Activated T-cell treated with anti-CD3 and anti-CD28 coated beads, Interleukin-2, amount 50 U/mL, for 48 hours (primary cell): ENCODE data around the gene PTPMT1.
"Not testable (repeated sequence)": the region's sequence is repeated elsewhere in the genome, so short reads cannot be mapped to it uniquely, and the experiment has no call there.

ENCODE experiments used
- DNase-seq, 2 experiments: peaks; one replicate each; pipeline ENCODE4 v3.0.0-alpha.2; 2020

Gene PTPMT1, protein sequence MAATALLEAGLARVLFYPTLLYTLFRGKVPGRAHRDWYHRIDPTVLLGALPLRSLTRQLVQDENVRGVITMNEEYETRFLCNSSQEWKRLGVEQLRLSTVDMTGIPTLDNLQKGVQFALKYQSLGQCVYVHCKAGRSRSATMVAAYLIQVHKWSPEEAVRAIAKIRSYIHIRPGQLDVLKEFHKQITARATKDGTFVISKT

DNA sequence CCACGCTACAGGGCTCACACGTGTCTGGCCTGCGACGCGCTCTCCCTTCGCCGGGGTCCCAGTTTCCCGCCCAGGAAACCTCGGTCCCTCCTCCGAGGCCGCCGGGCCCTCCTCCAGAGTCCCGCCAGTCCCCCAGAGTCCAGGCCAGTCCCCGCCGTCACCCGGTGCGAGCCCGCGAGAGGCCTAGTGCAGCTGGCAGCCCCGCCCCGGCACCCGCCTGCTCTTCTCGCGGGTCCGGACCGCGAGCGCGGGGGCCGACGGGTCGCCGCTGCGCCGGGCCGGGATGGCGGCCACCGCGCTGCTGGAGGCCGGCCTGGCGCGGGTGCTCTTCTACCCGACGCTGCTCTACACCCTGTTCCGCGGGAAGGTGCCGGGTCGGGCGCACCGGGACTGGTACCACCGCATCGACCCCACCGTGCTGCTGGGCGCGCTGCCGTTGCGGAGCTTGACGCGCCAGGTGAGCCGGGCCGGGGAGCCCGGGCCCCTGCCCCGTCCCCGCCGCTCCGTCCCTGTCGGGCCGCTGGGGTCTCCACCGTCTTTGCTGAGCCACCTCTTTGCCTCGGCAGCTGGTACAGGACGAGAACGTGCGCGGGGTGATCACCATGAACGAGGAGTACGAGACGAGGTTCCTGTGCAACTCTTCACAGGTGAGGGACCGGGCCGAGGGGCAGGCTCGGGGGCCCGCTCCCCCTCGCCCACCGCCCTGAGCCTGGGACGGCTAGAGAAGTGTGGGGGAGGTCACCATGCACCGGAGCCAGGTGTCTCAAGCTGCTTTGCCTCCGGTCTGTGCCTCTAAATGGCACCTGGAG lies at the start of gene PTPMT1:
Gene PTPMT1 (plus strand): TSS at position 260 of the 809 bp plus-strand sequence. CDS start 24 bp downstream, at position 284.
- peak; percentile 77 to 83 for DNase-seq

DNA sequence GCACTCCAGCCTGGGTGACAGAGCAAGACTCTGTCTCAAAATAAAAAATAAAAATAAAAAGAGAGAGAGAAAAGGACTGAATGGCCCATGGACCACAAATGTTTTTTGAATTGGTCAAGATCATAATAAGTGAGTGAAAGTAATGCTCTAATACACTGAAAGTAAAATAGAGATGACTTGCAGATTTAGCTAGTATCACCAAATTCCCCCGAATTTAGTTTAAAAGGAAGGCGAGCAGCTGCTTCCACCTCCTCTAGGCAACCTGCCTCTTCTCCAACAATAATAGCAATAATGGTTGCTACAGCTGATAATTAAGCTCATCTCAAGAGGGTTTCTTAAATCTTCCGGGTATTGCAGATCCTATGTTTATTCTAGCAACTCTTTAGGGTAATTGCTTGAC lies 49.2 kb upstream of the PTPMT1 start:
- no peak for DNase-seq

DNA sequence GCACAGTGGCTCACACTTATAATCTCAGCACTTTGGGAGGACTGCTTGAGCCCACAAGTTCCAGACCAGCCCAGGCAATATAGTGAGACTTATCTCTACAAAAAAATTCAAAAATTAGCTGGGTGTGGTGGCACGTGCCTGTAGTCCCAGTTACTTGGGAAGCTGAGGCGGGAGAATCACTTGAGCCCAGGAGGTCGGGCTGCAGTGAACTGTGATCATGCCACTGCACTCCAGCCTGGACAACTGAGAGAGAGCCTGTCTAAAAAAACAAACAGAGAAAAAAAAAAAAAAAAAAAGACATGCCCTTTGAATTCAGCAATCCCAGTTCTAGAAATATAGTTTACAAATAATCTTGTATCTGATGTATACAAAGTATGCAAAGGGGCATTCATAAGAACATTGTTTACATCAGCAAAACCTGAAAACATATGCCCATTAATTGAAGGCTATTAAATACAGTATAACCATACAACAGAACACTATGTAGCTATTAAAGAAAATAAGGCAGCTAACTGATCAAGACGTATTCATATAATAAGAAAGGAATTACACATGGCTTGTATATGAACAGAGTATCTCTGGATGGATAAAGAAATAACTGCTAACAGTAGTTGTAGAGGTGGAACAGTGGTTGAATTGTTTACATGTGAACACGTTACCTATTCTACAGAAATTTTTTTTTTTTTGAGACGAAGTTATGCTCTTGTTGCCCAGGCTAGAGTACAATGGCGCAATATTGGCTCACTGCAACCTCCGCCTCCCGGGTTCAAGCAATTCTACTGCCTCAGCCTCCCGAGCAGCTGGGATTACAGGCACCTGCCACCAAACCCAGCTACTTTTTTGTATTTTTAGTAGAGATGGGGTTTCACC lies 48.2 kb upstream of the PTPMT1 start:
- DNase-seq, result no peak

DNA sequence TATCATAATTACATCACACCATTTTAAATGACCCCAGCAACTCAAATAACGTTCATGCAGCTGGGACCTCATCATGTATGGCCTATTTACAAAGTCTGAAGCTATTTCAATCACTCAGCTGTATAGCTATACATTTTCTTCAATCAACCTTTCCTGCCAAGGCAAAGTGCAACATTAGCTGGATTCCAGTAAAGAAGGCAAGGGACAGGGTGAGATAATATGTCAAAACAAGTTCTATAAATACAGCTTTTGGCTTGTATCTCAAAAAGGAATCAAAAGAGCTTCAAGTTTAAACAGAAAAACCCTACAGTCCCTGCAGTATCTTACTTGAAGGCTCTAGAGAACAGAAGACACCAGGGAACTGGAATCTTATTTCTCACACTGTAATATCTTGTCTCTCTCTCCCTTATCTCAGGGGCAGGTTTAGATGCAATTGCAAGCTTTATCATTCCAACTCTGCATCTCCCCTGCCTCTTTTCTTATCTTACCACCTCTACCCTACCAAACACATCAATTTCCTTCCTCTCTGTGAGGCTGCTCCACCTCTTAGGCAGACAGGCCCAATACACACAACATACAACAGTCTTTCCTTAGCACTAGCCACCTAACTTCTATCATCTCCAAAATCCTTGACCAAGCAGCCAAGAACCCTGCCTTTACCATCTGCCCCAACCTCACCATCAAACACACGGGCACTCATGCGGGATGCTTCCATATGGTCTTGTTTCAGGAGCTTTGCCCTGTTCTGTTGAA lies 47.0 kb upstream of the PTPMT1 start:
- no peak for DNase-seq

DNA sequence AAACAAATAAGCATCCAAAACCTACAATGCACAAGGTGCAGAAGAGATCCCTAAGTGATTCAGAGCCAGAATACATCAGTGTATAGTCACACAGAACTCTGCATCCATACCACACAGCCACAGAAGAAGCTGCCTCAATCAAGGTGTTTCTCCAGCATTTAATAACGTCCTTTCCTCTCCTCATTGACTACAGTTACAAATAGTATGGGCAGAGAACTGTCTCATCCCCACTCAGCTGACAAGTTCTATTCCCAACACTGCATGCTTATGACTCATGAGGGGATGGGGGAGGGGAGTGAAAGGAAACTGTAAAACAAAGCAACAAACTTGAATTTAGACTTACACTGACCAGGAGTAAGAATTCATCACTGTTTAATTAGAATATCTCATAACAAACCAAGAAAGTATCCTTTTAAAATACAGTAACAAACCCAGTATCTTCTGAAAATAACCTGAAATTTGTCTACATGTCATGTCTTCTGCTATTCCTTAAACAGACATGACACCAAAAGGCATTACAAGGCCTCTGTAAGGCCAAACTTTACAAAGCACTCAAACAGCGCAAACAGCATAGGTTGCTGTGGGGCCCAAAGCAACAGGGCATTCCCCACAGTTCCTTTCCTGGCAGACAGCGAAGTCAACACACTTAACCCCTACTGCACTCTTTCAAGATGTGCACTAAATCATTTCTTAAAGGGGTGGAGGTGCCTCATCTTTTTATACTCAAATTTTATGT lies 41.7 kb upstream of the PTPMT1 start:
- DNase-seq, result peak in 1 of 2 experiments; percentile 21

DNA sequence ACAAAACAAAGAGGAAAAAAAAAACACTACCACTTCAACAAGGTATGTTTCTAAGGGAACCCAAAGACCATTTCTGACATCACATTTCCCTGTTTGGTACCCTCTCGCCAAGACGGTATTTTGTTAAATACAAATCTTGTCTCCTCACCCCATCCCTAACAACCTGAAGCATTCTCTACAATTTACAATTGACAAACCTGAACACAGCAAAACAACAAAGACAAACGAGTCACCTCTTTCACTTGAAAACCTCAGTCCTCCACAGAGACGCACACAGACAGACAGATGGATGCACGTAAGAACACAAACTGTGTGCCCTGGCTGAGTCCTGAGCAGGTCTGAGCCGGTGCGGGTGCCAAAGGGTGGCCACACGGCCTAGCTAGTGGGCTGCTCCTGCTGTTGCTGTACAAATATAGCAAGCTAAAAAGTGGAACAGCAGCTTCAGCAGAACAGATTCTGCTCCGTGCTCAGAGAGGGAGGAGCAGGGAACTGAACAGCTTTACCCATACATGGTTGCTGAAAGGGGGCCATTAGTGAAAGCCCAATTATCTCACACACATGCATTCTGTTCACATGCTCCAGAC lies 41.0 kb upstream of the PTPMT1 start:
- DNase-seq, result peak; percentile 37 to 42

DNA sequence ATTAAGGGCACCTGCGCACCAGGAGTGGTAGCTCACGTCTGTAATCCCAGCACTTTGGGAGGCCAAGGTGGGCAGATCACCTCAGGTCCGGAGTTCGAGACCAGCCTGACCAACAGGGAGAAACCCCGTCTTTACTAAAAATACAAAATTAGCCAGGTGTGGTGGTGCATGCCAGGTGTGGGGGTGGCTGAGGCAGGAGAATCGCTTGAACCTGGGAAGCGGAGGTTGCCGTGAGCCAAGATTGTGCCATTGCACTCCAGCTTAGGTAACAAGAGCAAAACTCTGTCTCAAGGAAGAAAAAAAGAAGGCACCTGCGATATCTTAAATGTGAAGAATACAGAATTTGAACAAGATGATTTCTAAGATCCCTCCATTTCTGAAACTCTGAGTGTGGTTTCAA lies 39.4 kb upstream of the PTPMT1 start:
- peak in 1 of 2 experiments; percentile 8 for DNase-seq

DNA sequence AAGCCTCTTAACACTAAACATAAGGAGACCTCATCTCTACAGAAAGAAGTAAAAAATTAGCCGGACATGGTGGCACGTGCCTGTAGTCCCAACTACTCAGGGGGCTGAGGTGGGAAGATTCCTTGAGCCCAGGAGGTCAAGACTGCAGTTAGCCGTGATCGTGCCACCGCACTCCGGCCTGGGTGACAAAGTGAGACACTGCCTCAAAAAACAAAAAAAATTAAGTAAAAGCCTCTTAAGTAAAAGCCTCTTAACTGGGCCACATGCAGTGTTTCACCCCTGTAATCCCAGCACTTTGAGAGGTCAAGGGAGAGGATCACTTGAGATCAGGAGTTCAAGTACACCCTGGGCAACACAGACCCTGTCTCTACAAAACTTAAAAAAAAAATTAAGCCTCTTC lies 38.2 kb upstream of the PTPMT1 start:
- peak in 1 of 2 experiments; percentile 11 for DNase-seq

DNA sequence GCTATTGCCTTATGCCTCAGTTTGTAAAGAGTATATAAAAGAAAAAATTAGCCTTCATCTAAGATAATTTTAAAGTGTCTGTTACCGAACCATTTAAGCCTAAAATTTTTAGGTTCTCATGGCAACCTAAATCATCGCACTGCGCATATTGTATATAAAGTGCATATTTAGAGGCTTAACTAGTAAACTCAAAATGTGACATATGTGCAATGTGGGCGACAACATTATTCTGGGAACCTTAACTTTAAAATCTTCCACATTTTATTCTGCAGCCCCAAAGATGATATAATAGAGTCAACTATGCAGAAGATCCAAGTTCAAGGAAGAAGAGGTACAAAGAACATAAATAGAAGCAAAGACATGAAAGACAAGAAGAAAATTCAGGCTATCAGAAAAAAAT lies 35.4 kb upstream of the PTPMT1 start:
- DNase-seq, result no peak

DNA sequence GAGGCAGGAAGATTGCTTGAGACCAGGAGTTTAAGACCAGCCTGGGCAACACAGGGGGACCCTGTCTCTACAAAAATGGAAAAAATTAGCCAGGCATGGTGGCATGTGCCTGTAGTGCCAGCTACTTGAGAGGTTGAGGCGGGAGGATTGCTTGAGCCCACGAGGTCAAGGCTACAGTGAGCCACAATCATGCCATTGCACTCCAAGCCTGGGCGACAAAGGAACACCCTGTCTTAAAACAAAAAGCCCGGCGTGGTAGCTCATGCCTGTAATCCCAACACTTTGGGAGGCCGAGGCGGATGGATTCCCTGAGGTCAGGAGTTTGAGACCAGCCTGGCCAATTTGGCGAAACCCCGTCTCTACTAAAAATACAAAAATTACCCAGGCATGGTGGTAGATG lies 34.7 kb upstream of the PTPMT1 start:
- not testable (repeated sequence) for DNase-seq

DNA sequence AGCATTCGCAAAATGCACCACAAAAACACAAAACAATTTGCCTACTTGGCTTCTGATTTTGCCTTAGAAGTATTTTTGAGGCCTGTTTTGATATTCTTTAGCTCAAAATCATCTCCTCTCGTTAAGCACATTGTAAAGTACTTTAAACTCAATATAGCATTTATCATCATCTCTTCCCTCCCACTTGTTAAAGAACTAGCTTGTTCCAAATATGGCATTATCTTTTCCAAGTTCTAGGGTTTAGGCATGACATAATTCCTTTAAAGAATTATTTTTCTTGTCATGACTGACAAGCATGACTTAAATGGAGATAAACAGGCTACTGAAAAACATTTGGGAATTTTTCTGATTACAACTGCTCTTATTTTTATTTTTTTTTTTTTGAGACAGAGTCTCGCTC lies 33.7 kb upstream of the PTPMT1 start:
- DNase-seq, result no peak

DNA sequence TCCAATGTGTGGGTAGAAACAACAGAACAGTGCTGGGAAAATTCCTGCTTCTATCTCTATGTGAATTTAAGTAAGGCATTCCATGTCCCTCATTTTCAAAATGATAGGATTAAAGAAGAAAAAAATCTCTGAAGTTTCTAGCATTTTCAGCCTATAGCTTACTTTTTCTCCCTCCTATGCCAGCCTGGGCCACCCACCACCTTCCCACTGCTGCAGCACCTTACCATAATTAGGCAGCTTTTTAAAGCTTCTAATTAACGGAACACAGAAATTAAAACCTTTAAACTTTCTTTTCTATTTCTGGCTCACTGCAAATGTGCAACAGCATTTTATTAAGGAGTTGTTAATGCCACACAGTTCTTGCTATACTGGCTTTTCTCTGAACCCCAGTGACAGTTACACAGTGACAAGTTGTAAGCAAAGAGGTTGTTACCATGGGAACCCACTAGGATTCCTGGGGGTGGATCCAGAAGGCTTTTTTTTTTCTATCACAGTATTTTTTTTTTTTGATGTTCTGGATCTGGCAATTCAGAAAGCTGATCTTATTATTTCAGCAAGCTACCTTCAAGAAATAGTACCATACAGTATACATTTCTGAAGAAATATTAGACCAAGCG lies 32.7 kb upstream of the PTPMT1 start:
- no peak for DNase-seq

DNA sequence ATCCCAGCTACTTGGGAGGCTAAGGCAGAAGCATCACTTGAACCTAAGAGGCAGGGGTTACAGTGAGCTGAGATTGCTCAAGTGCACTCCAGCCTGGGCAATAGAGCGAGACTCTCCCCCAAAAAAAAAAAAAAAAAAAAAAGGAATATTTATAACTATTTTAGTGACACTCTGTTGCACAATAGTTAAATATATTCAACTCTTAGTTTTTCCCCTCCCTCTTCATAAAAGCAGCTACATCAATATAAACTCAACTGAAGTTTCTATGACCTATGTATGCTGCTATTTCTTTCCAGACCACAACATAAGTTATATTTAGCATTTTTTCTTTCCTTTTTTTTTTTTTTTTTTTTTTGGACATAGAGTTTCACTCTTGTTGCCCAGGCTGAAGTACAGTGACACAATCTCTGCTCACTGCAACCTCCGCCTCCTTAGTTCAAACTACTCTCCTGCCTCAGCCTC lies 31.7 kb upstream of the PTPMT1 start:
- DNase-seq, result no peak

DNA sequence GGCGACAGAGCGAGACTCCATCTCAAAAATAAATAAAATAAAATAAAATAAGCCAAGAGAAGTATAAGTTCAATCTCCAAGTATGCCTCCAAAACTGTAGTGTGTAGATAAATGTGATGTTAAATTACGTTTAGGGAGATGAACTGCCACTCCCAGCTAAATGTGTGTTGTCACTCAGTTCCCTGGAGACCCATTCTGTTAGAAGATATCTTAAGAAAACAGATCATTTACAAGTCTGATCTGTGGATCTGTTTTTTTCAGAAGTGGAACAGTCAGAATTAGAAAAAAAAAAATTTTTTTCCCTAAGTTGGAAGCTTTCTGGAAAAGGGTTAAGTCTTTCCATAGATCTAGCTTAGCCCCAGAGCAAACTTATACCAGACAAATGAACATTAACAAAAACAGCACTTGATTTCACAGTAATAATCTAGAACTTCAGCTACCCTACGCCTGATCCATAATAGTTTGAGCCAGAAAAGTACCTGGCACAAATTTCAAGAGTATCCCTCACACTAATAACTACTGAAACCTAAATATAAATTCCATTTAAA lies 30.6 kb upstream of the PTPMT1 start:
- DNase-seq, result no peak

DNA sequence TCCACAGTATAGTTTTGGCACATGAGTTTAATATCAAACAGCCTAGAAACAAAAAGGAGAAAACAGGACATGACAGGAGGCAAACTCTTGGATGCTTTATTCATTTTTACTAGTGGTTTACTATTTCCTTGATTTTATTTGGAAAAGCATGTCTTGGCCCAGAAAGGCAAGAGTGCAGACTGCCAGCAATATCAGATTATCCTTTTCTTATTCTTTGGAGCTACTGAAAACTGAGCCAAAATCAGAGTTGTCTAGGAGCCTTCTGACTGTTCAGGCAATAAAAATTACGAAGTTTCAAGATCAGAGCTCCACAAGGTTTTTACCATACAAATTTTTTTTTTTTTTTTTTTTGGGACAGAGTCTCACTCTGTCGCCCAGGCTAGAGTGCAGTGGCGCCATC lies 28.5 kb upstream of the PTPMT1 start:
- DNase-seq, result no peak

DNA sequence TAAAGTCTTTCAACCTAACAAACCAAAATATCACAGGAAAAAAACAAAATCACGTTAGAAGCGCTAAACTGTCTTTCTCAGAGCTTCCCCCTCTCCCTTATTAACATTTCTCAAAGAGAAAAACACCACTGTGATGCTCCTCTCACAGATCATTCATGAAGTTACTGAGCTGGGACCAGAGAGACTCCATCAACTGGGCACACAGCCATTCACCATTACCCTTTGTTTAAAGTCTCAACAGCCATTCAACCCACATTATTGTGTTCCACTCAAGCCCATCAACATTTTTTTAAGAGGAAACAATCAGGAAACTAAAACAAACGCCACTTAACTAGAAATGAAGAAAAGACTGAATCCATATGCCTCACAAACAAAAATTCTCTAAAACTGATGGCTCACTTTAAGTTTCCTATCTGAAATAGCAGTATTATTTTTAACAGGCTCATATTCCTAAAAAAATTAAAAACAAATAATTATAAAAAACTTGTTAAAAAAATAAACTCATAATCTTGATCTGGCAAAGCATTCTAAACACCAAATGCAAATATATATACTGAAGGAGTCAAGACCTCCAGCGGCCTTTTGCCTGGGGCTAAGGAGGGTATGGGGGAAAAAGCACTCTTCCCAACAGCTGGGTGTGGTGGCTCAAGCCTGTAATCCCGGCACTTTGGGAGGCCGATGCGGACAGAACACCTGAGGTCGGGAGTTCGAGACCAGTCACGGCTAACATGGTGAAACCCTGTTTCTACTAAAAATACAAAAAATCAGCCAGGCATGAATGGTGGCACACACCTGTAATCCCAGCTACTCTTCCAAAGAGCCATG lies 26.4 kb upstream of the PTPMT1 start:
- no peak for DNase-seq

DNA sequence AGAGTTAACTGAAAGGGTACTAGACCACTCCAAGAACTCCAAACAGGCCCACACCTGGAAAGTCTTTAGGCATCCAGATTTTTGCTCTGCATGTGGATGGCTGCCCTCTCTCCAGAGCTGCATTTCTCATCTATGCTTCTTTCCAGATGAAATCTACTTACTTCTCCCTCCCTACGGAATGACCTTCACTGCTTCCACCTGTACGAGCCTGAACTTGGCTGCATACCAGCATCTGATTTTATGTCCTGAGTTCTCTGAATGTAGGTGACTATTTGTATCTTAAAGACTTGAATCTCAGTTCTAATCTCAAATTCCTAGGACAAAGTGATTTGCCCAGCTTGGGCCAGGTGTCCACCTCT lies 25.7 kb upstream of the PTPMT1 start:
- DNase-seq, result no peak

DNA sequence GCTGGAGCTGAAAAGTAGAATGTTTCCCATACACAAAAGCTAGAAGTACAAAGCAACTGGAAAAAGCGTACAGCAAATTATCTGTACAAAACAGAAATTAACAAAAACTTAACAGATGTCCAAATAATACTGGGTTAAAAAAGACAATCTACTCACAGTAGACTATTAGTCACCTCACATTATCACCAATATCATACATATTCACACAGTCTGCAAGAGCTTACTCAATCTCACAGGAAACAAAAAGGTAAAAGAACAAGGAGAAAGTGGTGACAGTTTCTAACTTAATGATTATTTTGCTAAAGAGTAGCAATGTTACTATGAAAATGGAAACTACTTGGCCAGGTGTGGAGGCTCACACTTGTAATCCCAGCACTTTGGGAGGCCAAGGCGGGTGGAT lies 24.3 kb upstream of the PTPMT1 start:
- no peak for DNase-seq

DNA sequence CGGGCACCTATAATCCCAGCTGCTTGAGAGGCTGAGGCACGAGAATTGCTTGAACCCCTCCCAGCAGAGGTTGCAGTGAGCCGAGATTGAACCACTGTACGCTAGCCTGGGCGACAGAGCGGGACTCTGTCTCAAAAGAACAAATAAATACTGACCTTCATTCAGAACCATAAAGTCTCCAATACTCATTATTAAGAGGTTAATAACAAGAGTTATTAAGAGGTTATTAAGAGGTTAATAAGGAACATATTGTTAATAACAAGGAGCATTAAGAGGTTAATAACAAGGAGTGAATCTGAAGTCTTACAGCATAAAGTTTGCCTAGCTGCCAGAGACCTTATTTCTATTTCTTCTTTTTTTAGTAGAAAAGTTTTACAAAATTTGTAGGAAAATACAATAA lies 20.1 kb upstream of the PTPMT1 start:
- DNase-seq, result no peak

DNA sequence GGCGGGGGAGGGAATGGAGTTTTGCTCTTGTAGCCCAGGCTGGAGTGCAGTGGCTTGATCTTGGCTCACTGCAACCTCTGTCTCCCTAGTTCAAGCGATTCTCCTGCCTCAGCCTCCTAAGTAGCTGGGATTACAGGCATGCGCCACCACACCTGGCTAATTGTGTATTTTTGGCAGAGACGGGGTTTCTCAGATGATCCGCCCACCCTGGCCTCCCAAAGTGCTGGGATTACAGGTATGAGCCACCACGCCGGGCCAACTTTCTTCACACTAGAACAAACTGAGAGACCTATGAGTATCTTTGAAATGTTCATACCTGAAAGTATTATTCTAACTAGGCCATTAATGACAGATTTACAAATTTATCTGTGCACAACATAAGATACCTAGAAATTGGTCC lies 19.1 kb upstream of the PTPMT1 start:
- not testable (repeated sequence) for DNase-seq
